T-helper 2 cell treated with Interferon-gamma antibody and Interleukin-4, amounts not matched to agents 5 μg/mL and 100 μg/mL, for 36 hours (primary cell): ENCODE results near the gene TOR2A.

Experiments
- DNase-seq: peaks from one replicate; pipeline ENCODE4 v3.0.0; 2021; ENCODE audit warnings: low spot score
- H3K27ac Mint-ChIP-seq: one replicate; pipeline ENCODE4 v1.8.0; 2021; ENCODE audit warnings: mild to moderate bottlenecking, mixed read lengths
- H3K27me3 Mint-ChIP-seq: one replicate; pipeline ENCODE4 v1.8.0; 2021; ENCODE audit warnings: low read depth, mixed read lengths
- H3K36me3 Mint-ChIP-seq: one replicate; pipeline ENCODE4 v1.8.0; 2021; ENCODE audit warnings: low read depth, mixed read lengths
- H3K4me1 Mint-ChIP-seq: one replicate; pipeline ENCODE4 v1.8.0; 2021; ENCODE audit warnings: low read depth, mixed read lengths
- H3K4me3 Mint-ChIP-seq: one replicate; pipeline ENCODE4 v1.8.0; 2022; ENCODE audit warnings: mild to moderate bottlenecking, moderate library complexity, mixed read lengths
- H3K9me3 Mint-ChIP-seq: one replicate; pipeline ENCODE4 v1.8.0; 2021; ENCODE audit warnings: mixed read lengths

The TOR2A gene

DNA sequence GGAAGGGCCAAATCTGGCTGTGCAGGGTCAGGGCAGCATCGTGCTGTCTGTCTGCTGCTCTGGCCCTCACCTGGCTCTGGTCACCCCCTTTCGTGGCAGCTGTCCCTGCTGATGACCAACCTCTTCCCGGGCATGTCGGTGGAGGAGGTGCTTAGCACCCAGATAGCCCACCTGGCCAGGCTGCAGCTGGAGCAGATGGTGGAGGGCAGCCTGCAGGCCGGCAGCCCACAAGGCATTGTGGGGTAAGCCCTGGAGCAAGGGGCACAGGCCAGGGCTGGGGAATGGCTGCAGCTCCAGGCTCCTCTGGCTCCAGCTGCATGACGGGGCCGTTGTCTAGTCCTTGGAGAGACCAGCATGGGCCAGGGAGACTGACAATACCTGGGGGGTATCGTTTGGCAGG is 8.2 kb downstream of the TOR2A start:
- Mint-ChIP-seq H3K27me3 (no peaks in the 10 kb centered on the region), H3K27ac (no peak overlapping the region), H3K4me1 (no peaks in the 10 kb centered on the region), H3K9me3 (no peaks in the 10 kb centered on the region), H3K4me3 (no peak overlapping the region), H3K36me3 (no peaks in the 10 kb centered on the region)
- DNase-seq, result no peak

DNA sequence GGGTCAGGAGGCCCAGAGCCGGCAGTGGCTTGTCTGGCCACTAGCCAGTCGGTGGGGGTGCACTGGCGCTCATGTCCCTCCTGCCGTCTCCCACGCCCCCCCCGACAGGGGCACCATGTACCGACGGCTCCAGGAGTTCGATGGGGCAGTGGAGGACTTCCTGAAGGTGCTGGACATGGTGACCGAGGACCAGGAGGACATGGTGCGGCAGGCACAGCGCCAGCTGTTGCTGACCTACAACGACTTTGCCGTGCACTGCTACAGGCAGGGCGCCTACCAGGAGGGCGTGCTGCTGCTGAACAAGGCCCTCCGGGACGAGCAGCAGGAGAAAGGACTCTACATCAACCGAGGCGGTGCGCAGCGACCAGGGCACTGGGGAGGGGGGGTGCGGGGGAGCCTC is 11.1 kb downstream of the TOR2A start:
- Mint-ChIP-seq H3K36me3 (no peaks in the 10 kb centered on the region), H3K27me3 (no peaks in the 10 kb centered on the region), H3K4me1 (peaks cover 12% of the 10 kb centered on the region), H3K9me3 (no peaks in the 10 kb centered on the region), H3K4me3 (no peak overlapping the region), H3K27ac (no peak overlapping the region)
- DNase-seq, result no peak

DNA sequence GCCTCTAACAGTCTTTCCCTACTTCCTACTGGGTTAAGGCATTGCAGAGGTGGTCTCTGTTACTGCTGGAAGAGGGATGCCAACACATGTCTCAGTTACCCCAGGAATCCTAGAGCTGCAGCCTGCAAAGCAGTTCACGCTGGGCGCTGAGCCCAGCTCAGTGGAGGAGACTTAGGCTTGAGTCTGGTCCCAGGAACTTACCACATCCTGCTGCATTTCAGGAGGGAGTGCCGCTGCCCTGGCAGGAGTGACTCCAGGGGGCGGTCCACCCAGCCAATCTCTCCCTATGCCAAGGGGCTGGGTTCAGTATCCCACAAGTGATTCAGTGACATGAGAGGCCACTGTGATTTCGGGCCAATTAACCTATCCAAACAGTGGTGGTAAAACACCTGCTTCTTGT is 11.7 kb downstream of the TOR2A start:
- Mint-ChIP-seq H3K4me3 (no peak overlapping the region), H3K27me3 (no peaks in the 10 kb centered on the region), H3K36me3 (no peaks in the 10 kb centered on the region), H3K9me3 (no peaks in the 10 kb centered on the region), H3K4me1 (peaks cover 12% of the 10 kb centered on the region), H3K27ac (no peak overlapping the region)
- no peak for DNase-seq

DNA sequence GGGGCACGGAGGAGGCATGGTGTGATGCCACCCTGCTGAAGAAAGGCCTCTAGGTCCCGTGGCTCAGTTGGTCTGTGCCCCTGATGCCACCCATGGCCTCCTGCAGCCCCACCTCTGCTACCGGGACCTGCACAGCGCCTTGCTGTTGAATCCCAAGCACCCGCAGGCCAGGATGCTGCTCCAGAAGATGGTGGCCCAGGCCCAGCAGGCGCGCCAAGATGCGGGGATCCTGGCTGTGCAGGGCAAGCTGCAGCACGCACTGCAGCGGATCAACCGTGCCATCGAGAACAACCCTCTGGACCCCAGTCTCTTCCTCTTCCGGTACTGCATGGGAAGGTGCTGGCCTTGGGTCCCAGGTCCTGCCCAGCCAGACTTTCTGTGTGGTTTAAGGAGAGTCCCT is 12.1 kb downstream of the TOR2A start:
- Mint-ChIP-seq H3K4me3 (no peak overlapping the region), H3K27ac (no peak overlapping the region), H3K27me3 (no peaks in the 10 kb centered on the region), H3K36me3 (no peaks in the 10 kb centered on the region), H3K9me3 (no peaks in the 10 kb centered on the region), H3K4me1 (peaks cover 12% of the 10 kb centered on the region)
- DNase-seq, result no peak

DNA sequence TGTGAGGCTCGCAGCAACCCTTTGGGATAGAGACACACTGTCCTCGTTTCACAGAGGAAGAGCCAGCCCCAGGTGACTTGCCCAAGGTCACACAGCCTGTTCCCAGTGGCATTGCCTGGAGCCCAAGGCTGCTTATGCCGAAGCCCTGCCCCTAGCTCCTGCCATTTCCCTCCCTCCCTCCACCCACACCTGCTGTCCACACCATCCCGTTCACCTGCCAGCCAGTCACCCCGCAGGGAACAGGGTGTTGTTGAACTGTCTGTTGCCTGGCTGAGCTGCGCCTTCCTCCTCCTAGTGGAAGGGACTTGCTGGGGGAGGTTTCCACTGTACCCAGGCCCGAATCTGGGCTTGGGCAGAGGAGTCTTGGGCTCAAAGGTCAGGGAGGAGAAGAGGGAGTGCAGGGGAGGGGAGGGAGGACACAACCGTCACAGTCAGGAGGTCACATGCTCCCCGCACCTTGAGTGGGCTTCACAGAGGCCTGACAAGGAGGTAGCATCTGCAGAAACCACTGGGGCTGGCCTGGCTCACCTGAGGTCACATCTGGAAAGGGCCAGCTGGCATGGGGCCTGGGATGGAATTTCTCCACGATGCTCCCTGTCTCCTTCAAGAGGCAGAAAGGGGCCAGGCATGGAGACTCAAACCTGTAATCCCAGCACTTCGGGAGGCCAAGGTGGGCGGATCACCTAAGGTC is 12.9 kb downstream of the TOR2A start:
- H3K27ac Mint-ChIP-seq, result no peak overlapping the region
- H3K9me3 Mint-ChIP-seq, result no peaks in the 10 kb centered on the region
- H3K4me3 Mint-ChIP-seq, result no peak overlapping the region
- no peaks in the 10 kb centered on the region for H3K27me3 Mint-ChIP-seq
- H3K36me3 Mint-ChIP-seq, result no peaks in the 10 kb centered on the region
- no peak for DNase-seq
- peaks cover 12% of the 10 kb centered on the region for H3K4me1 Mint-ChIP-seq

DNA sequence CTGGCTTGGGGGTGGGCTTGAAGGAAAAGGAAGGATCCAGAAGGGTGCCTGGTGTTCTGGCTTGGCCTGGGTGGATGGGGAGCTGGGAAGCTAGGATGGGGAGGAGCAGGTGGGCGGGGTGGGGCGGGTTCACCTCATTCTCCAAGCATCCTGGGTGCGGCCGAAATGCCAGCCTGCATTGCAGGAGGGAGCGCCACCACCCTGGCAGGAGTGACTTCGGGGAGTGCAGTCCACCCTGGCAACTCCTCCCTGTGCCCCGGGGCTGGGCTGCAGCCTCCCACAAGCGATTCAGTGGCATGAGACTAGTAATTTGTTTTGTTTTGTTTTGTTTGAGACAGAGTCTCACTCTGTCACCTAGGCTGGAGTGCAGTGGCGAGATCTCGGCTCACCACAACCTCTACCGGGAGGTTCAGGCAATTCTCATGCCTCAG is 13.7 kb downstream of the TOR2A start:
- Mint-ChIP-seq H3K36me3 (no peaks in the 10 kb centered on the region), H3K9me3 (no peaks in the 10 kb centered on the region), H3K27me3 (no peaks in the 10 kb centered on the region), H3K27ac (peak overlapping the region; percentile 53), H3K4me3 (no peak overlapping the region), H3K4me1 (peaks cover 12% of the 10 kb centered on the region)
- DNase-seq, result no peak

DNA sequence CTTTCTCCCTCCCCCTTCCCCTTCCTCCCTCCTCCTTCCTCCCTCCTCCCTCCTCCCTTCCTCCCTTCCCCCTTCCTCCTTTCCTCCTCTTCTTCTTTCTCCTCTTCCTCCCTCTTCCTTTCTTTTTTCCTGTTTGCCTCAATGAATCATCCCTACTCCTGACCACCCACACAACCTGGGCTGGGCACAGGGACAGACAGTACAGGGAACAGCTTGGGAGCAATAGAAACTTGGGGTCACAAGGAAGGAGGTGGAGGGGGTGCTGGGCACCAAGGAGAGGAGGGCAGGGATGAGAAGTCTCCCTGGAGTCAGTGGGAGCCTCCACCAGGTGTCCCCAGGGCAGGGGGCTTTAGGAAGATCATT is 14.2 kb downstream of the TOR2A start:
- Mint-ChIP-seq H3K9me3 (no peaks in the 10 kb centered on the region), H3K27me3 (no peaks in the 10 kb centered on the region), H3K4me1 (peaks cover 17% of the 10 kb centered on the region), H3K4me3 (no peak overlapping the region), H3K36me3 (no peaks in the 10 kb centered on the region), H3K27ac (peak overlapping the region; percentile 62)
- no peak for DNase-seq

DNA sequence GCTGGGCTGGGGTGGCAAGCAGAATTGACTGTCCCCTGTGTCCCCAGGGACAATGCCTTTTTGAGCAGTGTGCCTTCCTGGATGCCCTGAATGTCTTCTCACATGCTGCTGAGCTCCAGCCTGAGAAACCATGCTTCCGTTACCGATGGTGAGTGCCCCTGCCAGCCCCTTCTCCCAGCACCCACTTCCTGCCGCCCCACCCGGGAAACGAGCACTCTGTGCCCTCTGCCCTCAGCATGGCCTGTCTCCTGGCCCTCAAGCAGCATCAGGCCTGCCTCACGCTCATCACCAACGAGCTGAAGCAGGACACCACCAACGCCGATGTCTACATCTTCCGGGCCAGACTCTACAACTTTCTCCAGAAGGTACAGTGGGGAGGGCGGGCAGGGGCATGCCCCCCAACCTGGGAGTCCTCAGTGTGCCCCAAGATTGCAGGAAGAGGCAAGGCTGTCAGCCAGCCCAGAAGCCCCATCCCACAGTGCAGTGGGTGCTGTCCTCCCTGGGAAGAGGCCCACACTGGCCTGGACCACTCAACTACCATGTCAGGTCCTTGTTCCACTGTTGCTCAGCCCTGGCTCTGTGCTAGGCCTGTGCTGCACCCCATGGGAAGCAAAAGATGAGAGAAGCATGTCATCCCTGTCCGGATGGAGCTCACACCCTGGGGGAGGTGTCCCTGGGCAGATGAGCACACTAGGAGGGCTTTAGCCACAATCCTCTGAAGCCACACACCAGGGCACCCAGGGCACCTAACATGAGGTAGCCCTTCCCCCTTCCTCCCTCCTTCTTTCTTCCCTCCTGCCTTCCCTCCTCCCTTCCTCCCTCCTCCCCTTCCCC is 14.8 kb downstream of the TOR2A start:
- Mint-ChIP-seq H3K27ac (peak overlapping the region; percentile 69), H3K27me3 (no peaks in the 10 kb centered on the region), H3K4me3 (peak overlapping the region; percentile 13), H3K4me1 (peaks cover 18% of the 10 kb centered on the region), H3K9me3 (no peaks in the 10 kb centered on the region), H3K36me3 (no peaks in the 10 kb centered on the region)
- DNase-seq, result no peak

DNA sequence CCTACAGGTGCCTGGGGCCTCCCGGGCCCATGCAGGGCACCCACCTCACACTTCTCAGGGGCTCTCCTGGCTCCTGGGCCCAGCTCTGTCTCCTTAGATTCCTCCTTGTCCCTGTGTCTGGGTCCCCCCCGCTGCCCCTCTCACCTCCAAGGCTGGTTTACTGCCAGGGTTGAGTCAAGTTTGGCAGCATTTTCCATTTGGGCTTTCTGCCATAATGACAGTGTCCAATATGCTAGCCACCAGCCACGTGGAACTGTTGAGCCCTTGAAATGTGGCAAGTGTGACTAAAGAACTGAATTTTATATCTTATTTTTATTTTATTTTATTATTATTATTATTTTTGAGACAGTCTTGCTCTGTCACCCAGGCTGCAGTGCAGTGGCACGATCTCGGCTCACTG is 17.3 kb downstream of the TOR2A start:
- no peak overlapping the region for H3K27ac Mint-ChIP-seq
- peaks cover 18% of the 10 kb centered on the region for H3K4me1 Mint-ChIP-seq

DNA sequence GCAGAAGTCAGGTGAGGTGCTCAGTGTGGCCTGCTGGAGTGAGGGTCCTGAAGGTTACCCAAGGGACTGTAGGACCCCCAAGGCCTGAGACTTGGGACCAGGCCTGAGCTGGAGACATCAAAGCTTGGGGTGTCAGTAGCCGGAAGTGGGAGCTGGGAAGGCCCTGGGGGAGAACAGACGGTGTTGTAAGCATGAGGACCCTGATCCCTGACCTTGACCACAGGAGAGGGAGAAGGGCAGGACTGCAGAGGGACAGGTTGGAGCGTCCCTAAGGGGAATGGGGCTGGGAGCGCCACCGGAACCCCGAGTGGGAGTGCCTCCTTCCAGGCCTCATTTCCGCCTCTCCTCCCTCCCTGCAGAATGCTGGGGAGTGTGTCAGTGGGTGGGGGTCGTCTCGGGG is 18.7 kb downstream of the TOR2A start:
- Mint-ChIP-seq H3K27ac (peak overlapping the region; percentile 98), H3K27me3 (no peaks in the 10 kb centered on the region), H3K36me3 (no peaks in the 10 kb centered on the region), H3K4me3 (peak overlapping the region; percentile 97), H3K4me1 (peaks cover 21% of the 10 kb centered on the region), H3K9me3 (no peaks in the 10 kb centered on the region)
- DNase-seq, result no peak

More for the DNA sequence above, 17.3 kb downstream of the TOR2A start:
- Mint-ChIP-seq H3K4me3 (no peak overlapping the region), H3K27me3 (no peaks in the 10 kb centered on the region), H3K9me3 (no peaks in the 10 kb centered on the region), H3K36me3 (no peaks in the 10 kb centered on the region)
- no peak for DNase-seq

DNA sequence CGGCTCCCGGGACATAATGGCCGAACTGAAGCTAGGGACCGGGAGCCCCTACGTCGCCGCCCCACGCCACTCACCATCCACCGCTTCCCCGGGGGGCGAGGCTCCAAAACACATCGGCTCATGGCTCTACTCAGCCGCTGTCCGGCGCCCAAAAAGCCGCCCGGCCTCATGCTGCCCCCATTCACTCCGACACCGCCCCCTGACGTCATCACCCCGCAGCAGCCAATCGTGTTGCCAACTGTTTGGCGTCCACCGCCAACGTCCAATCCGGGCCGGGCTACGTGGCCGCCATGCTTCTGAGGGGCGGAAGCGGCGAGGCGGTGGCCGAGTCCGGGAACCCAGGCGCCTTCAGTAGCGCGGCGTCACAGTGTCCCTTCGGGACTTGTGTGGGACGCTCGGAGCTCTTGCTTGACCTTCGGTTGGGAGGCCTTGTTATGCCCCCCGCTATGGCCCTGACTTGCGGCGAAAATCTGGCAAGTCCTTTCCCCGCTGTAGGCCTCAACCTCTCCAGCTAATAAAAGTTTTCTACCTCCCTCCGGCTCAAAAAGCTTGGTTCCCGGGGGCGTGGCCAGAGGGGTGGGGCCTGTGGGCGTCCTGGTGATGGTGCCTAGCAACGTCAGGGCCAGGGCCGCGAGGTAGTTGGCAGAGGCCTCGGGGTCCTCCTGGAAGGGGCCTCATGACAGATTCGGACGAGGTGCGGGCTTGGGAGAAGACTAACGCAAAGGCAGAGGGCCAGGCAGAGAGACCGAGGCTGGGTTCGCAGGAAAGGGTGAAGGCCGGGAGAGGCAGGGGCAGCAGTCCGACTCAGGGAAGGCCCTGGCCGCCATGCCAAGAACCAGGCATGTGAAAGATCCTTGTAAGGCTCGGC is 19.4 kb downstream of the TOR2A start, which contains the start of the genes PTRH1 and TTC16:
Gene PTRH1, minus strand, starts transcription at position 194 of the 868 bp plus-strand sequence. Its CDS starts 24 bp downstream, at position 170.
Gene TTC16, plus strand, starts transcription at position 610 of the 868 bp plus-strand sequence. Its CDS starts 67 bp downstream, at position 677.
- H3K27ac Mint-ChIP-seq, result peak within 1 kb of the TSS; percentile 98
- peak within 1 kb of the TSS; percentile 97 for H3K4me3 Mint-ChIP-seq
- no peaks in the 10 kb centered on the region for H3K9me3 Mint-ChIP-seq
- H3K36me3 Mint-ChIP-seq, result no peaks in the 10 kb centered on the region
- no peaks in the 10 kb centered on the region for H3K27me3 Mint-ChIP-seq
- peak; percentile 97 for DNase-seq
- H3K4me1 Mint-ChIP-seq, result peaks cover 28% of the 10 kb centered on the region

DNA sequence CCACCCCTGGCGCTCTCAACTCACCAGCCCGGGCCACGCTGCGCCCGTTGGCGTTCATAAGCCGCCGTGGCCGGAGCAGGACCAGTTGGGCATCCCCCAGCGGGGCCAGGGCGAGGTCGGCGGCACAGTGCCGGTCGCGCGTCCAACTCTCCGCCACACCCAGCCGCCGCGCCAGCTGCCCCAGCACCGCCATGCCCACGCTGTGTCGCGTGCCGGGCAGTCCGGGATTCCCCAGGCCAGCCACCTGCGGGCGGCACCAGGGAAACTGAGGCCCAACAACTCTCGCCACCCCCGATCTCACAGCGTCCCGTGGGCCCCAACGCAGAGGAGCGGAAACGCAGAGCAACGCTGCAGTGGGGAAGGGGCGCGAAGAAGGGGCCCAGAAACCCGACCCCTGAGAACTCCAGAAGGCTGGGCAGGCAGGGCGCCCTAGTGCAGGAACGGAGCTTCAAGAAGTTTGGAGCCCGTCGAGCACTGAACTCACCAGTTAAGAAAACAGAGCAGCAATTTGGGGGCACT is 20.1 kb downstream of the TOR2A start:
- Mint-ChIP-seq H3K27ac (peak overlapping the region; percentile 98), H3K9me3 (no peaks in the 10 kb centered on the region), H3K36me3 (no peaks in the 10 kb centered on the region), H3K4me1 (peaks cover 28% of the 10 kb centered on the region), H3K27me3 (no peaks in the 10 kb centered on the region), H3K4me3 (peak overlapping the region; percentile 97)
- DNase-seq, result peak; percentile 23

DNA sequence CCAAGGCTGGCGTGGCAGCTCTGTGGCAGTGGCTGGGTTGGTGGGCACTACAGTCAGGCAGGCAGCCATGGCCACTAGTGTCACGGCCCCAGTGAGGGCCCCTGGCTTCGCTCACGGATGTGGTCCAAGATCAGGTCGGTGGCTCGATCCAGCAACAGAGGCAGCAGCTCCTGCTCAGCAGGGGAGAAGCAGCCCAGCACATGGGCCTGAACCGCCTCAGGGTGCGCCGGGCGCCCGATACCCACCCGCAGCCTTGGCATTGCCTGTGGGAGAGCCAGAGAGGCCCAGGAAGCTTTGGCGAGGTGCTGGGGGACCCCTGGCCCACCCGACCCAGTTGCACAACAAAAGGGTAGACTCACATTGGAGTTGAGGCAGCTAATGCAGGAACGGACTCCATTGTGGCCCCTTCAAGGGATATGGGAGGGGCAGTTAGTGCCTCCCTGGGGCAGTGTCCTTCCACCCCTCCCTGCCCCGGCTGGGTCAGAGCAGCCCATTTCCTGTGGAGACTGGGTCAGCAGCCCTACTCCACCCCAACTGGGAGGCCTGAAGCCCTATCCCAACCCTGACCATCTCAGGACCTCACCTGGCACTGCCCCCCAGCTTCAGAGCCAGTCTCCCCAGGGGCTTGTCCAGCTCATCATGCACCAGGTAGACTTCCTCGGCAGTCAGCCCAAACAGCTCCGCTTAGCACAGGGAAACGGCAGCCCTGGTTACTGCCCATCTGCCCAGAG is 20.9 kb downstream of the TOR2A start:
- no peak overlapping the region for H3K27ac Mint-ChIP-seq
- DNase-seq, result no peak
- H3K4me1 Mint-ChIP-seq, result peaks cover 21% of the 10 kb centered on the region
- H3K4me3 Mint-ChIP-seq, result peak overlapping the region; percentile 73
- no peaks in the 10 kb centered on the region for H3K27me3 Mint-ChIP-seq
- no peaks in the 10 kb centered on the region for H3K36me3 Mint-ChIP-seq
- H3K9me3 Mint-ChIP-seq, result no peaks in the 10 kb centered on the region
